Mucosa of descending colon (tissue), 3 donors: Measurements from ENCODE around the gene PTPRM. TPM values are rescaled to one million over a fixed set of nuclear protein-coding genes. Genes with fewer than 3 reads are reported as not detected.

Experiments
- ATAC-seq: fragments of 200-7000 bp; cut with Tn5 transposase; one replicate; pipeline ENCODE4 v1.9.1; 2020; ENCODE audit warnings: mild to moderate bottlenecking, moderate library complexity
- DNase-seq, 3 donors: peaks; one replicate each; pipeline ENCODE4 v3.0.0-alpha.2; 2020
- H3K36me3 ChIP-seq: fragments of 200-600 bp; one replicate; pipeline ENCODE4 v1.8.0; 2021; ENCODE audit warnings: low read depth, mild to moderate bottlenecking
- H3K4me1 ChIP-seq: fragments of 200-600 bp; one replicate; pipeline ENCODE4 v1.8.0; 2021; ENCODE audit warnings: low read depth, mild to moderate bottlenecking
- H3K4me3 ChIP-seq: fragments of 200-600 bp; one replicate; pipeline ENCODE4 v1.8.0; 2021; ENCODE audit warnings: mild to moderate bottlenecking
- H3K9me3 ChIP-seq: fragments of 200-600 bp; one replicate; pipeline ENCODE4 v1.8.0; 2021; ENCODE audit warnings: mild to moderate bottlenecking
- CTCF ChIP-seq: fragments of 200-600 bp; IDR thresholded peaks from one replicate; pipeline ENCODE4 v1.8.0; 2022; ENCODE audit warnings: antibody characterized with exemption, mild to moderate bottlenecking
- intact Hi-C, 2 donors: fragments of 100-400 bp; cut with DNase I in 1 of 2; cut with micrococcal nuclease in 1 of 2; formaldehyde crosslinking; loops; one replicate each; pipeline versions ENCODE4 v1.11.0 to v1.11.1; 2022; cut with DNase I, micrococcal nuclease
- total RNA-seq, 3 donors: library from RNA; stranded (reverse); fragmentation: NEBNext Ultra II Directional in 2 of 3; extraction: Animal tissue kit (Norgen Biotek cat#: 25700) in 2 of 3; gene quantifications; one replicate each; pipeline versions ENCODE4 v1.2.1 to v1.2.4, GENCODE V29; 2021 to 2023
- donor health status: DM: no; HTN: no; CAD: no; lungs with moderate emphysema.
- donor health status: DM: no; HTN: no; CAD: no.
- donor health status: DM: no; HTN: yes; CAD: no.

PTPRM gene
- total RNA-seq, 3 donors from 2014 or later = 15.3 to 41.1 (median 19.6) TPM

- no peak overlapping the region for H3K4me3 ChIP-seq
- no peaks in the 10 kb centered on the region for H3K4me1 ChIP-seq
- DNase-seq (no peak), ATAC-seq (no peak)
- intact Hi-C loops = no loop called here
- no peak for TF ChIP-seq CTCF
- H3K9me3 ChIP-seq = no peaks in the 10 kb centered on the region
- H3K36me3 ChIP-seq = no peaks in the 10 kb centered on the region
These were observed 887.0 kb downstream of the PTPRM start for GRCh38 chr18:8454136-8454535.

GRCh38 chr18:8455661-8456614 lies 888.8 kb downstream of the PTPRM start:
- ATAC-seq (no peak), DNase-seq (no peak)
- Histone ChIP-seq H3K4me3 (no peak overlapping the region), H3K36me3 (no peaks in the 10 kb centered on the region), H3K4me1 (no peaks in the 10 kb centered on the region), H3K9me3 (no peaks in the 10 kb centered on the region)
- intact Hi-C loops = no loop called here
- TF ChIP-seq CTCF = no peak
